ENCODE measurements around the gene CCDC28A.

DNA sequence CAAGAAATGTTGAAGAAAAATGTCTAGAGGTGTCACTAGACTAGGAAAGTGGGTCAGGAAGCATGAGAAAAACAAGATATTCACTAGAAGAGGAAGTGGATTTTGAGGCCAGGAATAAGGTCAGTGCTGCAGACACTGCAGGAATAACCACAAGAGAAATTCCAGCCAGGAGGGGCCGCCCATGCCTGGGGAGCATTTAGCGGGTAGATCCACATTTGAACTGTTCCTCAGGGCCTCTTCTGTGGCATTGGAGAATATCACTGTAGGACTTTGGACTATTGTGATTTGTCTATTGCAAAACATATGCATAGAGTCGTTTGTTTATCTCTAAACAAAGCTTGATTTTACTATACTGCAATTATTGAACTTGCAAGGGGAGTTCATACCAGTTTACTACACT lies 49.6 kb upstream of the CCDC28A start:
- TF ChIP-seq, protein P1, sequence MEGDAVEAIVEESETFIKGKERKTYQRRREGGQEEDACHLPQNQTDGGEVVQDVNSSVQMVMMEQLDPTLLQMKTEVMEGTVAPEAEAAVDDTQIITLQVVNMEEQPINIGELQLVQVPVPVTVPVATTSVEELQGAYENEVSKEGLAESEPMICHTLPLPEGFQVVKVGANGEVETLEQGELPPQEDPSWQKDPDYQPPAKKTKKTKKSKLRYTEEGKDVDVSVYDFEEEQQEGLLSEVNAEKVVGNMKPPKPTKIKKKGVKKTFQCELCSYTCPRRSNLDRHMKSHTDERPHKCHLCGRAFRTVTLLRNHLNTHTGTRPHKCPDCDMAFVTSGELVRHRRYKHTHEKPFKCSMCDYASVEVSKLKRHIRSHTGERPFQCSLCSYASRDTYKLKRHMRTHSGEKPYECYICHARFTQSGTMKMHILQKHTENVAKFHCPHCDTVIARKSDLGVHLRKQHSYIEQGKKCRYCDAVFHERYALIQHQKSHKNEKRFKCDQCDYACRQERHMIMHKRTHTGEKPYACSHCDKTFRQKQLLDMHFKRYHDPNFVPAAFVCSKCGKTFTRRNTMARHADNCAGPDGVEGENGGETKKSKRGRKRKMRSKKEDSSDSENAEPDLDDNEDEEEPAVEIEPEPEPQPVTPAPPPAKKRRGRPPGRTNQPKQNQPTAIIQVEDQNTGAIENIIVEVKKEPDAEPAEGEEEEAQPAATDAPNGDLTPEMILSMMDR (IDR thresholded peaks at IDR 0.05) = no peak
- no peak for TF ChIP-seq POLR2A (IDR thresholded peaks at IDR 0.05)

All from stomach (tissue), 4 donors.